Naive thymus-derived CD4-positive, alpha-beta T cell (primary cell): Measurements from ENCODE around the gene KDM4F. TPM values are rescaled to one million over a fixed set of nuclear protein-coding genes. Genes with fewer than 3 reads are reported as not detected.

ENCODE experiments used
- ATAC-seq: fragments of 150-1000 bp; cut with Tn5 transposase; 2 replicates; pipeline ENCODE4 v1.10.0; 2021; ENCODE audit warnings: mild to moderate bottlenecking, moderate library complexity
- CTCF ChIA-PET: fragments of 350-600 bp; sonication (Branson Sonifier 250); formaldehyde crosslinking; loops from one replicate; lab custom pipeline; 2021; ENCODE audit warnings: antibody characterized with exemption; lab: Charles Lee
- POLR2A ChIA-PET: fragments of 350-600 bp; sonication (Branson Sonifier 250); formaldehyde crosslinking; loops from one replicate; lab custom pipeline; 2021; ENCODE audit warnings: antibody characterized with exemption, inconsistent platforms; lab: Charles Lee
- DNase-seq, 9 donors: peaks; one replicate each; pipeline versions ENCODE4 v3.0.0 to v3.0.0-alpha.2; 2020 to 2022; ENCODE audit warnings: mixed read lengths in 1 of 9
- H3K27ac ChIP-seq: one replicate; pipeline ENCODE4 v1.7.0; 2013; ENCODE audit warnings: mild to moderate bottlenecking, low read depth, low read length, moderate library complexity
- H3K27me3 ChIP-seq, 2 donors: one replicate each; pipeline ENCODE4 v1.7.0; 2013; ENCODE audit warnings: low read length in 2 of 2, mild to moderate bottlenecking in 2 of 2, moderate library complexity in 2 of 2; ENCODE audit not compliant: control insufficient read depth in 2 of 2, insufficient read depth in 2 of 2
- H3K36me3 ChIP-seq, 3 experiments: 1 replicate in 2 of 3; 2 replicates in 1 of 3; pipeline ENCODE4 v1.7.0; 2013; ENCODE audit warnings: low read length in 3 of 3, mild to moderate bottlenecking in 3 of 3, moderate library complexity in 1 of 3; ENCODE audit not compliant: insufficient read depth in 3 of 3, control insufficient read depth in 2 of 3
- H3K4me1 ChIP-seq, 2 donors: one replicate each; pipeline ENCODE4 v1.7.0; 2013; ENCODE audit warnings: low read length in 2 of 2, mild to moderate bottlenecking in 2 of 2, moderate library complexity in 1 of 2; ENCODE audit not compliant: control insufficient read depth in 2 of 2, insufficient read depth in 2 of 2
- H3K4me3 ChIP-seq: 2 replicates; pipeline ENCODE4 v1.7.0; 2013; ENCODE audit warnings: mild to moderate bottlenecking, low read length
- H3K9me3 ChIP-seq, 3 experiments: 1 replicate in 2 of 3; 2 replicates in 1 of 3; pipeline ENCODE4 v1.7.0; 2013; ENCODE audit warnings: low read length in 3 of 3; ENCODE audit not compliant: control insufficient read depth in 2 of 3
- H3K27ac Mint-ChIP-seq, 9 donors: one replicate each; pipeline ENCODE4 v1.8.0; 2020 to 2022; ENCODE audit warnings: mixed read lengths in 9 of 9, mild to moderate bottlenecking in 8 of 9, moderate library complexity in 5 of 9, inconsistent platforms in 2 of 9
- H3K27me3 Mint-ChIP-seq, 5 donors: one replicate each; pipeline ENCODE4 v1.8.0; 2021 to 2022; ENCODE audit warnings: mixed read lengths in 5 of 5, mild to moderate bottlenecking in 1 of 5
- H3K36me3 Mint-ChIP-seq, 5 donors: one replicate each; pipeline ENCODE4 v1.8.0; 2020 to 2022; ENCODE audit warnings: mixed read lengths in 5 of 5, mild to moderate bottlenecking in 3 of 5, inconsistent platforms in 1 of 5
- H3K4me1 Mint-ChIP-seq, 7 donors: one replicate each; pipeline ENCODE4 v1.8.0; 2020 to 2022; ENCODE audit warnings: mixed read lengths in 7 of 7, mild to moderate bottlenecking in 3 of 7, inconsistent platforms in 1 of 7
- H3K4me3 Mint-ChIP-seq, 10 donors: one replicate each; pipeline ENCODE4 v1.8.0; 2020 to 2022; ENCODE audit warnings: mild to moderate bottlenecking in 10 of 10, mixed read lengths in 10 of 10, moderate library complexity in 6 of 10, inconsistent platforms in 2 of 10
- H3K9me3 Mint-ChIP-seq, 11 donors: one replicate each; pipeline ENCODE4 v1.8.0; 2020 to 2022; ENCODE audit warnings: mixed read lengths in 11 of 11, mild to moderate bottlenecking in 4 of 11, inconsistent platforms in 1 of 11, moderate library complexity in 1 of 11
- intact Hi-C, 2 donors: fragments of 100-400 bp; cut with micrococcal nuclease; formaldehyde crosslinking; loops; one replicate each; pipeline ENCODE4 v1.15.1; 2023
- polyA plus RNA-seq, 2 donors: library from polyadenylated mRNA; unstranded; fragments of 300-500 nt; fragmentation: Illumina TruSeq; gene quantifications; one replicate each; pipeline ENCODE4 v1.2.3, GENCODE V29; 2021
- total RNA-seq, 6 experiments: library from RNA in 5 of 6; stranded (reverse) in 5 of 6; gene quantifications; 1 replicate in 5 of 6; 2 replicates in 1 of 6; pipeline ENCODE4 v1.2.3 and lab custom pipeline; 2021 to 2026

The KDM4F gene
- total and polyA plus RNA-seq, 7 experiments from 2014 or later: not detected

DNA sequence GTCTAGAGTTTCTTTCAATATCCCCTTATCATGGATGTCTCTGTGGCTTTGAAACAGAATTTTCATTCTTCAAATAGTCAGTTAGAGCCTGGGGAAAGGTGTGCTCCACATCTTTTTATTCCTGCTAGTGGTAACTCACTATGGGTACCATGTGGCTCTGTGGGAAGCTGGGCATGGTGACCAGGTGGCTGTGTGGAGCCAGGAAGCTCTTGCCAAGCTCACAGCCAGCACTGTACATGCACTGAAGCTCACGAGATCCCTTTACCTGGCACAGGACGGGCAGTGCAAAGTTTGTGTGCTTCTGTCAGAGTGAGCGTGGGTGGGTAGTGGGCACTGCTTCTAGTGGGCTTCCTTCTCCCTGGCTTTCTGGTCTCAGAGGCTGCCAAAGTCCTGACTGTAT is 6.3 kb upstream of the KDM4F start:
- ChIA-PET CTCF (no interaction called here), POLR2A (no interaction called here)
- H3K27me3 ChIP-seq: no peaks in the 10 kb centered on the region
- no peak overlapping the region for H3K4me3 ChIP-seq
- H3K27me3 Mint-ChIP-seq: peaks cover 32 to 54% (median 40%) of the 10 kb centered on the region in 5 donors
- H3K4me1 ChIP-seq: no peaks in the 10 kb centered on the region
- no peaks in the 10 kb centered on the region for H3K9me3 ChIP-seq
- H3K27ac Mint-ChIP-seq: no peak overlapping the region
- intact Hi-C loops: no loop called here
- no peak overlapping the region for H3K4me3 Mint-ChIP-seq
- H3K36me3 Mint-ChIP-seq: peaks cover 0 to 5% (median 0%) of the 10 kb centered on the region in 5 donors
- DNase-seq (no peak), ATAC-seq (no peak)
- no peaks in the 10 kb centered on the region for H3K36me3 ChIP-seq
- H3K9me3 Mint-ChIP-seq: peaks cover 0 to 8% (median 0%) of the 10 kb centered on the region in 11 donors
- no peak overlapping the region for H3K27ac ChIP-seq
- H3K4me1 Mint-ChIP-seq: peaks cover 0 to 3% (median 0%) of the 10 kb centered on the region in 7 donors

DNA sequence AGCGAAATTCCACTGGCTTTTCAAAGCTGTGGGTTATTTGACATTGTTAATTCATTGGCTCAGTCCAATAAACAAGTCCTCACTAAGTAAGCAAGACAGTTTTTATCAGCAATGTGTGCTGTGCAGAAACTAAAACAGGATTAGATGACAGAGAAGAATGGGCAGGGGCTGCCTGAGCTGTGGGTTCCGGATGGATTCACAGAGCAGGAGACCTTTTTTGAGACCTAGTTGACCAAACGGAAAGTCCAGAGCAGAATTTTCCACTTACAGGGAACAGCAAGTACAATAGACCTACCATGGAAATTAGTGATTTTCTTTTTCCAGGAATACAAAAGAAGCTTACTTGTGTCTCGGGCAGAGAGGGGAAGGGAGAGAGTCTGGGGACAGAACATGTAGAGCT is 5.2 kb upstream of the KDM4F start:
- CTCF ChIA-PET: no interaction called here

DNA sequence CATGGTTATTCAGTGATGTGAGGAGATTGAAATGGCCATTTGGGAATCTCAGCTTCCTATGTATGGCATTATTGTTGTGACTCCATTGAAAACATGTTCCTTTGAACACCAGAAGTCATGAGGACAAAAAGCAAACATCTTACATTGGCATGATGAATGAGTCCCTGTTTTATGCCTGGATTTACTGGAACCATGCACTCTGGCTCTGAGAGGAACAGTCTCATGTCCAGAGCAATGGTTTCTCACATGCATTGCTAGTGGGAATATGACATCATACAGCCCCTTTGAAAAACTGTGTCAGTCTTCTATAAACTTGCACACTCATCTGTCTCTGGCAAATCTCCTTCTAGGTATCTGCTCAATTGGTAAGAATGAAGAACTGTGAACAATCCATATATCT is 3.4 kb upstream of the KDM4F start:
- Histone ChIP-seq H3K4me1 (no peaks in the 10 kb centered on the region), H3K4me3 (no peak overlapping the region), H3K9me3 (no peaks in the 10 kb centered on the region), H3K36me3 (no peaks in the 10 kb centered on the region), H3K27ac (no peak overlapping the region), H3K27me3 (no peaks in the 10 kb centered on the region)
- ChIA-PET POLR2A (no interaction called here), CTCF (no interaction called here)
- DNase-seq (no peak), ATAC-seq (no peak)
- no peaks in the 10 kb centered on the region for H3K4me1 Mint-ChIP-seq
- H3K4me3 Mint-ChIP-seq: no peak overlapping the region
- H3K27me3 Mint-ChIP-seq: peaks cover 28 to 53% (median 37%) of the 10 kb centered on the region in 5 donors
- intact Hi-C loops: no loop called here
- H3K9me3 Mint-ChIP-seq: peaks cover 0 to 2% (median 0%) of the 10 kb centered on the region in 11 donors
- no peak overlapping the region for H3K27ac Mint-ChIP-seq
- H3K36me3 Mint-ChIP-seq: no peaks in the 10 kb centered on the region

More for the DNA sequence above, 5.2 kb upstream of the KDM4F start:
- Histone ChIP-seq H3K27me3 (no peaks in the 10 kb centered on the region), H3K9me3 (no peaks in the 10 kb centered on the region), H3K4me1 (no peaks in the 10 kb centered on the region), H3K4me3 (no peak overlapping the region), H3K36me3 (no peaks in the 10 kb centered on the region), H3K27ac (no peak overlapping the region)
- H3K27ac Mint-ChIP-seq: no peak overlapping the region
- no peak for DNase-seq
- H3K4me1 Mint-ChIP-seq: no peaks in the 10 kb centered on the region
- POLR2A ChIA-PET: no interaction called here
- ATAC-seq: no peak
- H3K4me3 Mint-ChIP-seq: no peak overlapping the region
- H3K27me3 Mint-ChIP-seq: peaks cover 24 to 52% (median 35%) of the 10 kb centered on the region in 5 donors
- no peaks in the 10 kb centered on the region for H3K36me3 Mint-ChIP-seq
- peaks cover 0 to 2% (median 0%) of the 10 kb centered on the region in 11 donors for H3K9me3 Mint-ChIP-seq
- intact Hi-C loops: no loop called here

DNA sequence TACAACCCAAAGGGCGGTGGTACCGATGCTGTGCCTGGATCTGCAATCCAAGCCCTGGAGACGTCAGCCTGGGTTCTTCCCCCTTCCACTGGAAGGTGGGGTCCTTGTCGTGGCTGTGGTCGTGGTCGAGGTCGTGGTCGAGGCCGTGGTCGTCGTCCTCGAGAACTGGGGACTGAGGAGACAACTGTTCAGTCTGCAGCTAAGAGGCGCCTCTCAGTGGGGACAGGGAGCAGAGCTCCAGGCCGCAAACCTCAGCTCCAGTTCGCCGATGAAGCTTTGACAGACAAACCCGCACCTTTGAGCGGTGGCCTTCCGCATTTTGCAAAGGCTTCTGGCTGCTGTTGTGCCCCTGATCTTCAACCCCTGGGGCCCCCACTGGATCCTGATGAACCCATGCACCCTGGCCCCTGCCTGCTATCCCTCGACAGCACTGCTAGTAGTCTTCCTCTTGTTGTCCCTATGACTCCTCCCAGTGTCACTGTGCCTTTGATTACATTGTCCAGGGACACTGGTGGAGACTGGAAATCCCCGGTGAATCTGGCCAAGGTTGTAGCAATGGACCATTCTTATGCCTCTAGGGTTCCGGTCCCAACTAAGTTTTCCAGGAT is 1.5 kb downstream of the KDM4F start:
- no peak overlapping the region for H3K4me3 Mint-ChIP-seq
- no peak overlapping the region for H3K4me3 ChIP-seq
- no peaks in the 10 kb centered on the region for H3K36me3 Mint-ChIP-seq
- H3K27ac Mint-ChIP-seq: no peak overlapping the region
- intact Hi-C loops: no loop called here
- H3K4me1 Mint-ChIP-seq: no peaks in the 10 kb centered on the region
- H3K36me3 ChIP-seq: peaks cover 0 to 2% (median 0%) of the 10 kb centered on the region in 3 experiments
- peaks cover 29 to 54% (median 40%) of the 10 kb centered on the region in 5 donors for H3K27me3 Mint-ChIP-seq
- ATAC-seq (no peak), DNase-seq (no peak)
- peaks cover 0 to 2% (median 0%) of the 10 kb centered on the region in 11 donors for H3K9me3 Mint-ChIP-seq
- ChIA-PET CTCF (no interaction called here), POLR2A (no interaction called here)
- no peaks in the 10 kb centered on the region for H3K4me1 ChIP-seq
- no peak overlapping the region for H3K27ac ChIP-seq
- no peaks in the 10 kb centered on the region for H3K27me3 ChIP-seq
- H3K9me3 ChIP-seq: no peaks in the 10 kb centered on the region

DNA sequence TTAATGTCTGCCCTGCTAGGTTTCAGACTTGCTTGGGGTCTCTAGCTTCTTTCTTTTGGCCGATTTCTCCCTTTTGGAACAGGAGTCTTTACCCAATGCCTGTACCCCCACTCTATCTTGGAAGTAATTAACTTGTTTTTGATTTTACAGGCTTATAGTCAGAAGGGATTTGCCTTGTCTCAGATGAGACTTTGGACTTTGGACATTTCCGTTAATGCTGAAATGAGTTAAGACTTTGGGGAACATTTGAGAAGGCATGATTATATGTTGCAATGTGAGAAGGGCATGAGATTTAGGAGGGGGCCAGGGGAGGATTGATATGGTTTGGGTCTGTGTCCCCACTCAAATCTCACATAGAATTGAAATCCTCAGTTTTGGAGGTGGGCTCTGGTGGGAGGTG is 5.1 kb downstream of the KDM4F start:
- ATAC-seq: no peak
- POLR2A ChIA-PET: interaction anchor here (0.5 kb wide), 1 partner anchor 511 kb away, joined by 3 read pairs; no protein-coding TSS in a partner anchor
- H3K4me1 ChIP-seq: no peaks in the 10 kb centered on the region
- no peak overlapping the region for H3K27ac ChIP-seq
- DNase-seq: no peak
- Mint-ChIP-seq H3K9me3 (peaks cover 0 to 2% (median 0%) of the 10 kb centered on the region in 11 donors), H3K36me3 (no peaks in the 10 kb centered on the region), H3K4me3 (no peak overlapping the region), H3K4me1 (no peaks in the 10 kb centered on the region), H3K27me3 (peaks cover 36 to 55% (median 44%) of the 10 kb centered on the region in 5 donors), H3K27ac (no peak overlapping the region)
- H3K9me3 ChIP-seq: no peaks in the 10 kb centered on the region
- no peaks in the 10 kb centered on the region for H3K27me3 ChIP-seq
- intact Hi-C loops: no loop called here
- H3K36me3 ChIP-seq: peaks cover 0 to 2% (median 0%) of the 10 kb centered on the region in 3 experiments
- CTCF ChIA-PET: no interaction called here
- H3K4me3 ChIP-seq: no peak overlapping the region

DNA sequence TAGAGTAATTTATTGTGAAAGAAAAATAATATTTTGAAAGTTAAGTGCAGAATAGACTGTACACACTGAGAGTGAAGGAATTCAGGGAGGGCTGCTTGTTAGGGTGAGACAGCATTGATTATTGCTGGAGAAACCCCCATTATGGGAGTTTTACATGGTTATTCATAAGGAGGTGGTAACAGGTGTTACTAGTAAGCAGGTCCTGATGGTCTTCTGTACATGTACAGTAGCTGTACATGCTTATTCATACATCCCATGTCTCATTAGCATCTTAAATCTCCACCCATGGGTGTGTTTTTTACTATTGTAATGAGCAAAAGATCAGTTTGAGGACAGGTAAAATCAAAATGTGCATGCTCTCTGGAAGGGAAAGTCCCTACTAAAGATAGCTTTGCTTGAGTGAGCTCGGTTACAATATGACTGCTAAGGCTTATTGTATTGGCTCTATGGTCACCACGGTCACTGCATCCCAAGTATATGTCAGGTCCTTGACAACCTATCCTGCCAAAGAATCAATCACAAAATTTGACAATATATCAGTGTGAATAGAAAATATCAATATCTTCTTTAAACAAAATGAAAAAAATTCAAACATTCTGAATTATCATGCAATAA is 6.2 kb downstream of the KDM4F start:
- ATAC-seq (no peak), DNase-seq (no peak)
- Histone ChIP-seq H3K27me3 (no peaks in the 10 kb centered on the region), H3K27ac (no peak overlapping the region), H3K4me1 (no peaks in the 10 kb centered on the region), H3K4me3 (no peak overlapping the region), H3K9me3 (no peaks in the 10 kb centered on the region), H3K36me3 (peaks cover 0 to 2% (median 0%) of the 10 kb centered on the region in 3 experiments)
- intact Hi-C loops: no loop called here
- Mint-ChIP-seq H3K4me3 (no peak overlapping the region), H3K27ac (no peak overlapping the region), H3K4me1 (no peaks in the 10 kb centered on the region), H3K27me3 (peaks cover 40 to 60% (median 47%) of the 10 kb centered on the region in 5 donors), H3K36me3 (no peaks in the 10 kb centered on the region), H3K9me3 (peaks cover 0 to 2% (median 0%) of the 10 kb centered on the region in 11 donors)
- ChIA-PET CTCF (no interaction called here), POLR2A (interaction anchor here (2.1 kb wide), 1 partner anchor 12 kb away, joined by 13 read pairs; the partner anchor contains the start of gene SRSF8)
